Activated naive CD8-positive, alpha-beta T cell treated with anti-CD3 and anti-CD28 coated beads, Interleukin-2, amount 50 U/mL, for 24 hours (primary cell): Measurements from ENCODE around the gene KHK.
A peak's percentile ranks its signal among the peaks of the same experiment; 100 is the strongest.
"Not testable (repeated sequence)": the region's sequence is repeated elsewhere in the genome, so short reads cannot be mapped to it uniquely, and the experiment has no call there.

Experiments used
- ATAC-seq: fragments of 150-1000 bp; cut with Tn5 transposase; one replicate; pipeline ENCODE4 v1.10.0; 2021
- DNase-seq: peaks from one replicate; pipeline ENCODE4 v3.0.0; 2021
- H3K27ac Mint-ChIP-seq: one replicate; pipeline ENCODE4 v1.8.0; 2021; ENCODE audit warnings: mild to moderate bottlenecking, mixed read lengths
- H3K27me3 Mint-ChIP-seq: one replicate; pipeline ENCODE4 v1.8.0; 2021; ENCODE audit warnings: mixed read lengths
- H3K36me3 Mint-ChIP-seq: one replicate; pipeline ENCODE4 v1.8.0; 2021; ENCODE audit warnings: low read depth, mixed read lengths
- H3K4me1 Mint-ChIP-seq: one replicate; pipeline ENCODE4 v1.8.0; 2021; ENCODE audit warnings: mixed read lengths
- H3K4me3 Mint-ChIP-seq: one replicate; pipeline ENCODE4 v1.8.0; 2021; ENCODE audit warnings: mild to moderate bottlenecking, moderate library complexity, mixed read lengths
- H3K9me3 Mint-ChIP-seq: one replicate; pipeline ENCODE4 v1.8.0; 2021; ENCODE audit warnings: mixed read lengths

KHK gene

DNA sequence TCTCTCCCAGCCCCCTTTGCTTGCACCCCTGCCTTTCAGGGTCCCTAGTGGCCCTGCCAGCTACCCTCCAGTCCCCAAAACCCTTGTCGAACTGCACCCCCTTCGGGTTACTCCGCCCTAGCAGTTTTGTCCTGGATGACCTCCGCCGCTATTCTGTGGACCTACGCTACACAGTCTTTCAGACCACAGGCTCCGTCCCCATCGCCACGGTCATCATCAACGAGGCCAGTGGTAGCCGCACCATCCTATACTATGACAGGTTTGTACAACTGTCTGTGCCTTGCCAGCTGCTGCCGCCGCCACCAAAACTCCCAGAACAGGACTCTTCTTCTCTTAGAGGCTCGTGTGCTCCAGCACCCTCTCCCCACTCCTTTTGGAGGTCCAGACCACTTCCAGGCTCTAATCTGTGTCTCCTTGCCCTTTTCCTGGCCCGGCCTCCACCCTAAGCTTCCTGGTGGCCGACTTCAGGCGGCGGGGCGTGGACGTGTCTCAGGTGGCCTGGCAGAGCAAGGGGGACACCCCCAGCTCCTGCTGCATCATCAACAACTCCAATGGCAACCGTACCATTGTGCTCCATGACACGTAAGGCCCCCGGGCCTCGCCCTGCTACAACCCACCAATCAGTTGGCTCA is 7.9 kb downstream of the KHK start:
- H3K9me3 Mint-ChIP-seq, result no peaks in the 10 kb centered on the region
- H3K27ac Mint-ChIP-seq, result no peak overlapping the region
- peaks cover 10% of the 10 kb centered on the region for H3K4me1 Mint-ChIP-seq
- no peak overlapping the region for H3K4me3 Mint-ChIP-seq
- no peaks in the 10 kb centered on the region for H3K36me3 Mint-ChIP-seq
- ATAC-seq, result no peak
- no peak for DNase-seq
- no peaks in the 10 kb centered on the region for H3K27me3 Mint-ChIP-seq

- ATAC-seq, result no peak
- H3K36me3 Mint-ChIP-seq, result no peaks in the 10 kb centered on the region
- peaks cover 10% of the 10 kb centered on the region for H3K4me1 Mint-ChIP-seq
- H3K27me3 Mint-ChIP-seq, result no peaks in the 10 kb centered on the region
- H3K27ac Mint-ChIP-seq, result no peak overlapping the region
- DNase-seq, result no peak
- H3K4me3 Mint-ChIP-seq, result no peak overlapping the region
- H3K9me3 Mint-ChIP-seq, result no peaks in the 10 kb centered on the region
These were observed 8.8 kb downstream of the KHK start for GRCh38 chr2:27095427-27095744.

DNA sequence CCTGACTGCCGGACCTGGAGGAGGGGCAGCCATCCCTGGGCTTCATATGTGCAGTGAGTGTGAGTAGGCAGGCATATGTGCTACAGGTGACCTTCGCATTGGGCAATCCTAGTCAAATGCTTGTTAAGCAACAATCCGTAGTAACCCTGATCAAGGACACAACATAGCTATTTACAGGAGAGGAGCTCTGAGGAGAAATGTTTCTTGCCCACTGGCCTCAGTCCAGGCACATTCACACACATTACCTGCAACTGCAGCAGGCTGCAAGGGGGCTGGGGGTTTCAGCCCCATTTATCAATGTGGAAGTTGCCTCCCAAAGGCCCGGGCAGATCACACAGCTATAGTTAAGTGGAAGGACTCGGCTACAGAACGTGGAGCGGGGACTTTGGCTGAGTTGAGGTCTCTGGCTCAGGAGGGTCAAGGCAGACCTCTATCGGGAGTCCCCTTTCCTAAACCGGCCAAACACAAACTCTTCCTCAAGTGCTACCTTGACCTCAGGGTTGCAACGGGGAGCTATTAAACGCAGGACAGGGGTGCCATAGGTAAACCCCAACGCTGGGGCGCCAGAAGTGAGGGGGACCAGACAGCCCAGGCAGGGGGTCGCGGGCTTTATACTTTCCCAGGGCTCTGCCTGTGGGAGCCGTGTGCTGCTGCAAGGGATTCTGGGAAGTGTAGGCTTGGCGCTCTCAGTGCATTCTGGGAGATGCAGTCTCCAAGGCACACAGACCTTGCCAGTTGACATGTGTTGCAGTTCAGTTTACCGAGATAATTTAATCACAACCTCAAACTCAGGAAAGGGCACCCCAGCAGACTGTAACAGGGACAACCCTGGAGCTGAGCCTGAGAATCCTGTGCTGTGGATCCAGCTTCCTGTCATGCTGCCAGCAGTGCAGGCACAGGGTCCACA is 9.4 kb downstream of the KHK start:
- H3K27ac Mint-ChIP-seq, result peak overlapping the region; percentile 42
- no peaks in the 10 kb centered on the region for H3K27me3 Mint-ChIP-seq
- no peaks in the 10 kb centered on the region for H3K9me3 Mint-ChIP-seq
- no peaks in the 10 kb centered on the region for H3K36me3 Mint-ChIP-seq
- peaks cover 10% of the 10 kb centered on the region for H3K4me1 Mint-ChIP-seq
- H3K4me3 Mint-ChIP-seq, result peak overlapping the region; percentile 29
- peak; percentile 63 for ATAC-seq
- peak; percentile 43 for DNase-seq

- DNase-seq (no peak), ATAC-seq (no peak)
- Mint-ChIP-seq H3K9me3 (no peaks in the 10 kb centered on the region), H3K36me3 (no peaks in the 10 kb centered on the region), H3K4me3 (no peak overlapping the region), H3K27me3 (no peaks in the 10 kb centered on the region), H3K27ac (peak overlapping the region; percentile 42), H3K4me1 (peaks cover 10% of the 10 kb centered on the region)
These were observed 10.3 kb downstream of the KHK start for GRCh38 chr2:27096748-27097297.

DNA sequence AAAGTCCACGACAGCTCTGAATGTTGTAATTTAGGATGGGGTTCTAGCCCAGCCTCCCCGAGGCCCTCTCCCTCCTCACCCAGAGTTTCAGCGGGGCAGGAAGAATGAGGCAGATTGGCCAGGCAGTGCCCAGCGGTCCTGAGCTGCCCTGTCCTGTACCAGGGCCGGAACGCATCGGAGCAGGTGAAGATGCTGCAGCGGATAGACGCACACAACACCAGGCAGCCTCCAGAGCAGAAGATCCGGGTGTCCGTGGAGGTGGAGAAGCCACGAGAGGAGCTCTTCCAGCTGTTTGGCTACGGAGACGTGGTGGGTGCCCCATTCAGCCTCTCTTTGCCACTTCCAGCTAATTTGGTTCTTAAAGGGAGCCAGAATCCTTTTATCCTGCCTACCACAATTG is 10.8 kb downstream of the KHK start:
- no peaks in the 10 kb centered on the region for H3K9me3 Mint-ChIP-seq
- peaks cover 10% of the 10 kb centered on the region for H3K4me1 Mint-ChIP-seq
- DNase-seq, result no peak
- no peaks in the 10 kb centered on the region for H3K36me3 Mint-ChIP-seq
- no peak for ATAC-seq
- no peak overlapping the region for H3K27ac Mint-ChIP-seq
- H3K27me3 Mint-ChIP-seq, result no peaks in the 10 kb centered on the region
- no peak overlapping the region for H3K4me3 Mint-ChIP-seq

DNA sequence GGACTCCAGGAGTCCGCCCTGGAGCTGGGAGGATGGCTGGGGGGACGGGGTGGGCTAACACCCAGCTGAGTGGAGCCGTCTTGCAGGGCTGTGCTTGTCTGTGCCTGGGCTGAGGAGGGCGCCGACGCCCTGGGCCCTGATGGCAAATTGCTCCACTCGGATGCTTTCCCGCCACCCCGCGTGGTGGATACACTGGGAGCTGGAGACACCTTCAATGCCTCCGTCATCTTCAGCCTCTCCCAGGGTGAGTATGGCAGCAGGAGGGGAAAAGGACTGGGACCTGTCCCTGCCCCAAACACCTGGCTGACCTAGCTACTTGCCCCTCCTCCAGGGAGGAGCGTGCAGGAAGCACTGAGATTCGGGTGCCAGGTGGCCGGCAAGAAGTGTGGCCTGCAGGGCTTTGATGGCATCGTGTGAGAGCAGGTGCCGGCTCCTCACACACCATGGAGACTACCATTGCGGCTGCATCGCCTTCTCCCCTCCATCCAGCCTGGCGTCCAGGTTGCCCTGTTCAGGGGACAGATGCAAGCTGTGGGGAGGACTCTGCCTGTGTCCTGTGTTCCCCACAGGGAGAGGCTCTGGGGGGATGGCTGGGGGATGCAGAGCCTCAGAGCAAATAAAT is 12.9 kb downstream of the KHK start:
- Mint-ChIP-seq H3K36me3 (no peaks in the 10 kb centered on the region), H3K27ac (no peak overlapping the region), H3K4me1 (peaks cover 10% of the 10 kb centered on the region), H3K9me3 (no peaks in the 10 kb centered on the region), H3K27me3 (peaks cover 2% of the 10 kb centered on the region), H3K4me3 (no peak overlapping the region)
- DNase-seq, result no peak
- ATAC-seq, result no peak

DNA sequence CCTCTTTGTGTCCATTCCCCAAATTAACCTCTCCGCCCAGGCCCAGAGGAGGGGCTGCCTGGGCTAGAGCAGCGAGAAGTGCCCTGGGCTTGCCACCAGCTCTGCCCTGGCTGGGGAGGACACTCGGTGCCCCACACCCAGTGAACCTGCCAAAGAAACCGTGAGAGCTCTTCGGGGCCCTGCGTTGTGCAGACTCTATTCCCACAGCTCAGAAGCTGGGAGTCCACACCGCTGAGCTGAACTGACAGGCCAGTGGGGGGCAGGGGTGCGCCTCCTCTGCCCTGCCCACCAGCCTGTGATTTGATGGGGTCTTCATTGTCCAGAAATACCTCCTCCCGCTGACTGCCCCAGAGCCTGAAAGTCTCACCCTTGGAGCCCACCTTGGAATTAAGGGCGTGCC is 13.5 kb downstream of the KHK start:
- Mint-ChIP-seq H3K27ac (no peak overlapping the region), H3K4me1 (peaks cover 10% of the 10 kb centered on the region), H3K36me3 (no peaks in the 10 kb centered on the region), H3K27me3 (peaks cover 2% of the 10 kb centered on the region), H3K4me3 (no peak overlapping the region), H3K9me3 (no peaks in the 10 kb centered on the region)
- DNase-seq (no peak), ATAC-seq (no peak)

- no peaks in the 10 kb centered on the region for H3K36me3 Mint-ChIP-seq
- ATAC-seq (no peak), DNase-seq (no peak)
- no peak overlapping the region for H3K27ac Mint-ChIP-seq
- H3K4me3 Mint-ChIP-seq, result no peak overlapping the region
- H3K4me1 Mint-ChIP-seq, result no peaks in the 10 kb centered on the region
- no peaks in the 10 kb centered on the region for H3K9me3 Mint-ChIP-seq
- H3K27me3 Mint-ChIP-seq, result peaks cover 4% of the 10 kb centered on the region
These were observed 15.8 kb downstream of the KHK start for GRCh38 chr2:27102329-27102728.

GRCh38 chr2:27105981-27106380 is 19.4 kb downstream of the KHK start:
- H3K4me3 Mint-ChIP-seq, result no peak overlapping the region
- H3K27ac Mint-ChIP-seq, result no peak overlapping the region

GRCh38 chr2:27108221-27108620 is 21.6 kb downstream of the KHK start:
- ATAC-seq (no peak), DNase-seq (no peak)
- Mint-ChIP-seq H3K9me3 (no peaks in the 10 kb centered on the region), H3K4me1 (no peaks in the 10 kb centered on the region), H3K27ac (no peak overlapping the region), H3K27me3 (peaks cover 6% of the 10 kb centered on the region), H3K36me3 (no peaks in the 10 kb centered on the region), H3K4me3 (no peak overlapping the region)

More at GRCh38 chr2:27105981-27106380, 19.4 kb downstream of the KHK start:
- DNase-seq, result no peak
- Mint-ChIP-seq H3K4me1 (no peaks in the 10 kb centered on the region), H3K9me3 (no peaks in the 10 kb centered on the region), H3K27me3 (peaks cover 6% of the 10 kb centered on the region), H3K36me3 (no peaks in the 10 kb centered on the region)
- ATAC-seq, result no peak

DNA sequence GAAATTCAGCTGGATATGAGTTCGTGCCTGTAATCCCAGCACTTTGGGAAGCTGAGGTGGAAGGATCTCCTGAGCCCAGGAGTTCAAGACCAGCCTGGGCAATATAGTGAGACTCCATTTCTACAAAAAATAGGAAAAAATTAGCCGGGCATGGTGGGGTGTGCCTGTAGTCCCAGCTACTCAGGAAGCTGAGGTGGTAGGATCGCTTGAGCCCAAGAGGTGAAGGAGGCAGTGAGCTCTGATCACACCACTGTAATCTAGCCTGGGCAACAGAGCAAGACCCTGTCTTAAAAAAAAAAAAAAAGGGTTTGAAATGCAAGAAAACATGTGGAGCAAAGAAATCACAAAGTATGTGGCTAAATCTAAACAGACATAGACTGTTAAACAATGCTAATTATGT is 22.5 kb downstream of the KHK start:
- ATAC-seq, result no peak
- Mint-ChIP-seq H3K9me3 (no peaks in the 10 kb centered on the region), H3K27ac (no peak overlapping the region), H3K4me3 (no peak overlapping the region), H3K27me3 (peaks cover 4% of the 10 kb centered on the region), H3K36me3 (no peaks in the 10 kb centered on the region), H3K4me1 (no peaks in the 10 kb centered on the region)
- DNase-seq, result no peak

DNA sequence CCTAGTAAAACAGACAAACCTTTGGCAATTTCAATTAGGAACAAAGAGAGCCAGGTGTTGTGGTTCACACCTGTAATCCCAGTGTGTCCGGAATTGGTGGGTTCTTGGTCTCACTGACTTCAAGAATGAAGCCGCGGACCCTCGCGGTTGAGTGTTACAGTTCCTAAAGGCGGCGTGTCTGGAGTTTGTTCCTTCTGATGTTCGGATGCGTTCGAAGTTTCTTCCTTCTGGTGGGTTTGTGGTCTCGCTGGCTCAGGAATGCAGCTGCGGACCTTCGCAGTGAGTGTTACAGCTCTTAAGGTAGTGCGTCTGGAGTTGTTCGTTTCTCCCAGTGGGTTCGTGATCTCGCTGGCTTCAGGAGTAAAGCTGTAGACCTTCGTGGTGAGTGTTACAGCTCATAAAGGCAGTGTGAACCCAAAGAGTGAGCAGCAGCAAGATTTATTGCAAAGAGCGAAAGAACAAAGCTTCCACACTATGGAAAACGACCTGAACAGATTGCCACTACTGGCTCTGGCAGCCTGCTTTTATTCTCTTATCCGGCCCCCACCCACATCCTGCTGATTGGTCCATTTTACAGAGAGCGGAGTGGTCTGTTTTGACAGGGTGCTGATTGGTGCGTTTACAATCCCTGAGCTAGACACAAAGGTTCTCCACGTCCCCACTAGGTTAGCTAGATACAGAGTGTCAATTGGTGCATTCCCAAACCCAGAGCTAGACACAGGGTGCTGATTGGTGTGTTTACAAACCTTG is 24.2 kb downstream of the KHK start:
- ATAC-seq, result not testable (repeated sequence)

GRCh38 chr2:27111392-27112078 is 25.0 kb downstream of the KHK start:
- not testable (repeated sequence) for H3K27ac Mint-ChIP-seq, H3K9me3 Mint-ChIP-seq, H3K4me3 Mint-ChIP-seq, ATAC-seq, H3K27me3 Mint-ChIP-seq, H3K4me1 Mint-ChIP-seq, DNase-seq, H3K36me3 Mint-ChIP-seq

More for the DNA sequence above, 24.2 kb downstream of the KHK start:
- not testable (repeated sequence) for H3K4me3 Mint-ChIP-seq, H3K27me3 Mint-ChIP-seq, H3K36me3 Mint-ChIP-seq, H3K9me3 Mint-ChIP-seq, DNase-seq, H3K4me1 Mint-ChIP-seq, H3K27ac Mint-ChIP-seq

- Mint-ChIP-seq H3K27me3 (peaks cover 27% of the 10 kb centered on the region), H3K4me1 (peaks cover 12% of the 10 kb centered on the region), H3K27ac (no peak overlapping the region), H3K9me3 (no peaks in the 10 kb centered on the region), H3K36me3 (no peaks in the 10 kb centered on the region), H3K4me3 (no peak overlapping the region)
- DNase-seq (no peak), ATAC-seq (no peak)
These were observed 28.9 kb downstream of the KHK start for GRCh38 chr2:27115519-27115918.
